ENCODE results near the gene USP26. TPM values are rescaled to one million over a fixed set of nuclear protein-coding genes. Genes with fewer than 3 reads are reported as not detected.
"Not testable (repeated sequence)": the region's sequence is repeated elsewhere in the genome, so short reads cannot be mapped to it uniquely, and the experiment has no call there.

USP26 gene
- total RNA-seq, 1 donor from 2014 or later, result not detected

GRCh38 chrX:133083899-133084298 lies 13.0 kb downstream of the USP26 start:
- H3K4me3 ChIP-seq (ENCODE audit: insufficient read depth, low read depth, low read length), result no peak overlapping the region
- no peaks in the 10 kb centered on the region for H3K9me3 ChIP-seq (ENCODE audit: insufficient read depth, low read depth, low read length)
- H3K9ac ChIP-seq (ENCODE audit: low read length), result no peak overlapping the region
- Mint-ChIP-seq H3K27ac (ENCODE audit: unreplicated experiment) (no peak overlapping the region), H3K9me3 (ENCODE audit: unreplicated experiment) (no peaks in the 10 kb centered on the region), H3K36me3 (ENCODE audit: low read depth, unreplicated experiment) (no peaks in the 10 kb centered on the region), H3K4me3 (ENCODE audit: unreplicated experiment) (no peak overlapping the region), H3K27me3 (ENCODE audit: low read depth, unreplicated experiment) (no peaks in the 10 kb centered on the region), H3K4me1 (ENCODE audit: low read depth, unreplicated experiment) (no peaks in the 10 kb centered on the region)
- H3K79me2 ChIP-seq (ENCODE audit: insufficient read depth, low read length), result no peaks in the 10 kb centered on the region
- no peak overlapping the region for H3K27ac ChIP-seq (ENCODE audit: low read depth, low read length)
- H4K20me1 ChIP-seq (ENCODE audit: insufficient read depth, low read length), result no peaks in the 10 kb centered on the region
- H3K36me3 ChIP-seq (ENCODE audit: insufficient read depth, low read length), result no peaks in the 10 kb centered on the region
- DNase-seq (ENCODE audit: low read depth) (no peak), FAIRE-seq (no peak)
- no peaks in the 10 kb centered on the region for H3K4me1 ChIP-seq (ENCODE audit: insufficient read depth, low read length)
- no peak for TF ChIP-seq CTCF (IDR thresholded peaks at IDR 0.05; ENCODE audit: insufficient read depth, low read depth, low read length)
- H3K4me2 ChIP-seq (ENCODE audit: low read length), result no peak overlapping the region
- H2AFZ ChIP-seq (ENCODE audit: low read depth, low read length), result no peak overlapping the region
- H3K27me3 ChIP-seq (ENCODE audit: insufficient read depth, low read length), result no peaks in the 10 kb centered on the region

- H3K27me3 Mint-ChIP-seq (ENCODE audit: low read depth, unreplicated experiment), result no peaks in the 10 kb centered on the region
- Histone ChIP-seq H3K9ac (ENCODE audit: low read length) (no peak overlapping the region), H3K79me2 (ENCODE audit: insufficient read depth, low read length) (no peaks in the 10 kb centered on the region), H3K36me3 (ENCODE audit: insufficient read depth, low read length) (no peaks in the 10 kb centered on the region), H3K27me3 (ENCODE audit: insufficient read depth, low read length) (no peaks in the 10 kb centered on the region), H3K9me3 (ENCODE audit: insufficient read depth, low read depth, low read length) (no peaks in the 10 kb centered on the region), H3K4me3 (ENCODE audit: insufficient read depth, low read depth, low read length) (no peak overlapping the region), H4K20me1 (ENCODE audit: insufficient read depth, low read length) (no peaks in the 10 kb centered on the region), H2AFZ (ENCODE audit: low read depth, low read length) (no peak overlapping the region), H3K4me1 (ENCODE audit: insufficient read depth, low read length) (no peaks in the 10 kb centered on the region), H3K4me2 (ENCODE audit: low read length) (no peak overlapping the region), H3K27ac (ENCODE audit: low read depth, low read length) (no peak overlapping the region)
- FAIRE-seq, result peak; percentile 45
- no peaks in the 10 kb centered on the region for H3K36me3 Mint-ChIP-seq (ENCODE audit: low read depth, unreplicated experiment)
- H3K4me3 Mint-ChIP-seq (ENCODE audit: unreplicated experiment), result no peak overlapping the region
- no peaks in the 10 kb centered on the region for H3K4me1 Mint-ChIP-seq (ENCODE audit: low read depth, unreplicated experiment)
- TF ChIP-seq CTCF (IDR thresholded peaks at IDR 0.05; ENCODE audit: insufficient read depth, low read depth, low read length) (no peak), EZH2 (IDR thresholded peaks at IDR 0.05; ENCODE audit: insufficient read depth, low read length) (no peak)
- H3K9me3 Mint-ChIP-seq (ENCODE audit: unreplicated experiment), result no peaks in the 10 kb centered on the region
- no peak overlapping the region for H3K27ac Mint-ChIP-seq (ENCODE audit: unreplicated experiment)
- no peak for DNase-seq (ENCODE audit: low read depth)
Observed at GRCh38 chrX:133081990-133082389, 14.9 kb downstream of the USP26 start.

- not testable (repeated sequence) for H3K79me2 ChIP-seq (ENCODE audit: insufficient read depth, low read length); H3K9ac ChIP-seq (ENCODE audit: low read length); DNase-seq (ENCODE audit: low read depth); H3K36me3 Mint-ChIP-seq (ENCODE audit: low read depth, unreplicated experiment); H3K9me3 Mint-ChIP-seq (ENCODE audit: unreplicated experiment); H3K27ac Mint-ChIP-seq (ENCODE audit: unreplicated experiment); H3K4me3 Mint-ChIP-seq (ENCODE audit: unreplicated experiment); FAIRE-seq; H4K20me1 ChIP-seq (ENCODE audit: insufficient read depth, low read length); H3K4me1 ChIP-seq (ENCODE audit: insufficient read depth, low read length); H3K36me3 ChIP-seq (ENCODE audit: insufficient read depth, low read length); H3K4me1 Mint-ChIP-seq (ENCODE audit: low read depth, unreplicated experiment); H3K4me3 ChIP-seq (ENCODE audit: insufficient read depth, low read depth, low read length); H3K9me3 ChIP-seq (ENCODE audit: insufficient read depth, low read depth, low read length); H3K27me3 ChIP-seq (ENCODE audit: insufficient read depth, low read length); H2AFZ ChIP-seq (ENCODE audit: low read depth, low read length); H3K4me2 ChIP-seq (ENCODE audit: low read length); H3K27ac ChIP-seq (ENCODE audit: low read depth, low read length); H3K27me3 Mint-ChIP-seq (ENCODE audit: low read depth, unreplicated experiment)
Observed at GRCh38 chrX:133077856-133078255, 19.1 kb downstream of the USP26 start.

All from astrocyte (in vitro differentiated cells and primary cell).